ENCODE data around the gene CCL27. TPM values are rescaled to one million over a fixed set of nuclear protein-coding genes. Genes with fewer than 3 reads are reported as not detected.

CCL27 gene
- total and polyA plus RNA-seq, 10 of the 15 experiments (the other 5 are each of a cell fraction or from before 2014, with no cell fraction given) = 0.45 TPM; not detected in 9

DNA sequence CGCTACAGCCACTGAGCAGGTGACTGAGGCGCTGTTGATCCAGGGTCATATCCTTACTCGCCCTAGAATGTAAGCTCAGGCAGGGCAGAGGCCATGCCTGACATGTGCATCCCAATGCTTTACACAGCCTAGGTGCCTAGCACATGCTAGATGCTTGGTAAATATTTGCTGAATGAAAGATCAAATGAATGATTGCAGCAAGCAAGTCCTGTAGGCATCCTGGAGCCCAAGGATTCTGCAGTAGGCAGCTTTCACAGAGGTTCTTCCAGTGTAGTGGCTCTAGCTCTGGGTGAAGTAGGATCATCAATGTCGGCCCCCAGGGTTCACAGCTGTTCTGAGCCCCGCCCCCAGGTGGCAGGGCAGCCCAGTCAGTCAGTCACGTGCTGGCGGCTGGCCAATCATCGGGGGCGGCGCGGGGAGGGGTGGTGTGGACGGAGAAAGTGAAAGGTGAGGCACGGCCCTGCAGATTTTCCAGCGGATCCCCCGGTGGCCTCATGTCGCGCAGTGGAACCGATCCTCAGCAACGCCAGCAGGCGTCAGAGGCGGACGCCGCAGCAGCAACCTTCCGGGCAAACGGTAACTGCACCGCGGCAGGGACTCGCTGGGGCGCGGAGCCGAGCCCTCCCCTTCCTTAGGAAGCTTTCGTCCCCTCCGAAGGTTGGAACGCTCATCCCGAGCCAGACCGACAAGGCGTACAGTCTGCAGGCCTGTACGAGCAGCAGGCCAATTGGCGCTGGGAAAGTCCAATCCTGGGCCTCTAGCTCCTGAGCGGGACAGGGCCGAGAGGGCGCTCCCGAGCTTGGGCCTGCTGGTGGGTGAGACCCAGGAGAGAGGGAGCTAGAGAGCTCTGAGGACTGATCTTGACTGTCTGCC lies 16.0 kb downstream of the CCL27 start, which contains the start of gene GALT (continued):
- TF ChIP-seq GATAD2B (conservative IDR thresholded peaks at IDR 0.05; ENCODE audit: low read depth) = peak; percentile 82; the same call in 1 of the 2 replicates
- TF ChIP-seq, protein P1, sequence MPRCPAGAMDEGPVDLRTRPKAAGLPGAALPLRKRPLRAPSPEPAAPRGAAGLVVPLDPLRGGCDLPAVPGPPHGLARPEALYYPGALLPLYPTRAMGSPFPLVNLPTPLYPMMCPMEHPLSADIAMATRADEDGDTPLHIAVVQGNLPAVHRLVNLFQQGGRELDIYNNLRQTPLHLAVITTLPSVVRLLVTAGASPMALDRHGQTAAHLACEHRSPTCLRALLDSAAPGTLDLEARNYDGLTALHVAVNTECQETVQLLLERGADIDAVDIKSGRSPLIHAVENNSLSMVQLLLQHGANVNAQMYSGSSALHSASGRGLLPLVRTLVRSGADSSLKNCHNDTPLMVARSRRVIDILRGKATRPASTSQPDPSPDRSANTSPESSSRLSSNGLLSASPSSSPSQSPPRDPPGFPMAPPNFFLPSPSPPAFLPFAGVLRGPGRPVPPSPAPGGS (IDR thresholded peaks at IDR 0.05; ENCODE audit: borderline replicate concordance, insufficient read depth, low read depth, low read length, poor library complexity, severe bottlenecking) = no peak
- 0 out of 2 replicates have a peak, but pooled peaks have one; percentile 17 for TF ChIP-seq MTA2 (IDR thresholded peaks at IDR 0.05; ENCODE audit: low read depth)
- 0 out of 2 replicates have a peak, but pooled peaks have one; percentile 32 for TF ChIP-seq NR2C1 (IDR thresholded peaks at IDR 0.05)
- TF ChIP-seq ZNF217 (IDR thresholded peaks at IDR 0.05) = no peak
- no peak for TF ChIP-seq ATF7 (IDR thresholded peaks at IDR 0.05; ENCODE audit: low read depth)
- TF ChIP-seq, protein P2, sequence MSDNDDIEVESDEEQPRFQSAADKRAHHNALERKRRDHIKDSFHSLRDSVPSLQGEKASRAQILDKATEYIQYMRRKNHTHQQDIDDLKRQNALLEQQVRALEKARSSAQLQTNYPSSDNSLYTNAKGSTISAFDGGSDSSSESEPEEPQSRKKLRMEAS (IDR thresholded peaks at IDR 0.05; ENCODE audit: low read depth, low read length) = peak; percentile 99
- peak; percentile 53; the same call in 1 of the 2 replicates for TF ChIP-seq HDGF (IDR thresholded peaks at IDR 0.05)
- TF ChIP-seq ZNF274 (IDR thresholded peaks at IDR 0.05; ENCODE audit: insufficient read depth, insufficient read length) = no peak
- TF ChIP-seq, protein P3, sequence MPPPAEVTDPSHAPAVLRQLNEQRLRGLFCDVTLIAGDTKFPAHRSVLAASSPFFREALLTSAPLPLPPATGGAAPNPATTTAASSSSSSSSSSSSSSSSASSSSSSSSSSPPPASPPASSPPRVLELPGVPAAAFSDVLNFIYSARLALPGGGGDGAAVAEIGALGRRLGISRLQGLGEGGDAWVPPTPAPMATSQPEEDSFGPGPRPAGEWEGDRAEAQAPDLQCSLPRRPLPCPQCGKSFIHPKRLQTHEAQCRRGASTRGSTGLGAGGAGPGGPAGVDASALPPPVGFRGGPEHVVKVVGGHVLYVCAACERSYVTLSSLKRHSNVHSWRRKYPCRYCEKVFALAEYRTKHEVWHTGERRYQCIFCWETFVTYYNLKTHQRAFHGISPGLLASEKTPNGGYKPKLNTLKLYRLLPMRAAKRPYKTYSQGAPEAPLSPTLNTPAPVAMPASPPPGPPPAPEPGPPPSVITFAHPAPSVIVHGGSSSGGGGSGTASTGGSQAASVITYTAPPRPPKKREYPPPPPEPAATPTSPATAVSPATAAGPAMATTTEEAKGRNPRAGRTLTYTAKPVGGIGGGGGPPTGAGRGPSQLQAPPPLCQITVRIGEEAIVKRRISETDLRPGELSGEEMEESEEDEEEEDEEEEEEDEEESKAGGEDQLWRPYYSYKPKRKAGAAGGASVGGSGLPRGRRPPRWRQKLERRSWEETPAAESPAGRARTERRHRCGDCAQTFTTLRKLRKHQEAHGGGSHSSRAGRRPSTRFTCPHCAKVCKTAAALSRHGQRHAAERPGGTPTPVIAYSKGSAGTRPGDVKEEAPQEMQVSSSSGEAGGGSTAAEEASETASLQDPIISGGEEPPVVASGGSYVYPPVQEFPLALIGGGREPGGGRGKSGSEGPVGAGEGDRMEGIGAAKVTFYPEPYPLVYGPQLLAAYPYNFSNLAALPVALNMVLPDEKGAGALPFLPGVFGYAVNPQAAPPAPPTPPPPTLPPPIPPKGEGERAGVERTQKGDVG (CRISPR knock-in tag; IDR thresholded peaks at IDR 0.05) = no peak
- TF ChIP-seq HDAC2 (IDR thresholded peaks at IDR 0.05) = no peak
- TF ChIP-seq TARDBP (IDR thresholded peaks at IDR 0.05; ENCODE audit: borderline replicate concordance) = no peak
- no peak for TF ChIP-seq NFXL1 (IDR thresholded peaks at IDR 0.05; ENCODE audit: borderline replicate concordance)
- TF ChIP-seq RFX5 (IDR thresholded peaks at IDR 0.05; ENCODE audit: low read depth, low read length) = no peak
- TF ChIP-seq, protein P4, sequence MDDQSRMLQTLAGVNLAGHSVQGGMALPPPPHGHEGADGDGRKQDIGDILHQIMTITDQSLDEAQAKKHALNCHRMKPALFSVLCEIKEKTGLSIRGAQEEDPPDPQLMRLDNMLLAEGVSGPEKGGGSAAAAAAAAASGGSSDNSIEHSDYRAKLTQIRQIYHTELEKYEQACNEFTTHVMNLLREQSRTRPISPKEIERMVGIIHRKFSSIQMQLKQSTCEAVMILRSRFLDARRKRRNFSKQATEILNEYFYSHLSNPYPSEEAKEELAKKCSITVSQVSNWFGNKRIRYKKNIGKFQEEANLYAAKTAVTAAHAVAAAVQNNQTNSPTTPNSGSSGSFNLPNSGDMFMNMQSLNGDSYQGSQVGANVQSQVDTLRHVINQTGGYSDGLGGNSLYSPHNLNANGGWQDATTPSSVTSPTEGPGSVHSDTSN (IDR thresholded peaks at IDR 0.05; ENCODE audit: insufficient replicate concordance, low read depth, low read length) = peak; percentile 74
- TF ChIP-seq SREBF2 (IDR thresholded peaks at IDR 0.05; ENCODE audit: low read length) = no peak
- no peak for TF ChIP-seq SMAD5 (IDR thresholded peaks at IDR 0.05; ENCODE audit: low read depth)
- TF ChIP-seq RUNX3 (IDR thresholded peaks at IDR 0.05; ENCODE audit: low read length) = no peak; the same call in 1 of the 2 replicates
- peak; percentile 47; the same call in 1 of the 2 replicates for TF ChIP-seq CREB1 (IDR thresholded peaks at IDR 0.05; ENCODE audit: low read depth)
- no peak for TF ChIP-seq CEBPB (IDR thresholded peaks at IDR 0.05; ENCODE audit: borderline replicate concordance in 1 of 2, low read depth in 2 of 2, low read length in 2 of 2)
- TF ChIP-seq, protein P5, sequence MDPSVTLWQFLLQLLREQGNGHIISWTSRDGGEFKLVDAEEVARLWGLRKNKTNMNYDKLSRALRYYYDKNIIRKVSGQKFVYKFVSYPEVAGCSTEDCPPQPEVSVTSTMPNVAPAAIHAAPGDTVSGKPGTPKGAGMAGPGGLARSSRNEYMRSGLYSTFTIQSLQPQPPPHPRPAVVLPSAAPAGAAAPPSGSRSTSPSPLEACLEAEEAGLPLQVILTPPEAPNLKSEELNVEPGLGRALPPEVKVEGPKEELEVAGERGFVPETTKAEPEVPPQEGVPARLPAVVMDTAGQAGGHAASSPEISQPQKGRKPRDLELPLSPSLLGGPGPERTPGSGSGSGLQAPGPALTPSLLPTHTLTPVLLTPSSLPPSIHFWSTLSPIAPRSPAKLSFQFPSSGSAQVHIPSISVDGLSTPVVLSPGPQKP (IDR thresholded peaks at IDR 0.05; ENCODE audit: low read depth, low read length) = no peak
- TF ChIP-seq TBL1XR1 (IDR thresholded peaks at IDR 0.05; ENCODE audit: low read depth, low read length) = peak; percentile 17; the same call in 1 of the 2 replicates
